ENCODE results near the gene LRRC45. TPM values are rescaled to one million over a fixed set of nuclear protein-coding genes. Genes with fewer than 3 reads are reported as not detected.
A peak's percentile ranks its signal among the peaks of the same experiment; 100 is the strongest.

The LRRC45 gene
- total RNA-seq, 1 donor from 2014 or later: 17.3 TPM

DNA sequence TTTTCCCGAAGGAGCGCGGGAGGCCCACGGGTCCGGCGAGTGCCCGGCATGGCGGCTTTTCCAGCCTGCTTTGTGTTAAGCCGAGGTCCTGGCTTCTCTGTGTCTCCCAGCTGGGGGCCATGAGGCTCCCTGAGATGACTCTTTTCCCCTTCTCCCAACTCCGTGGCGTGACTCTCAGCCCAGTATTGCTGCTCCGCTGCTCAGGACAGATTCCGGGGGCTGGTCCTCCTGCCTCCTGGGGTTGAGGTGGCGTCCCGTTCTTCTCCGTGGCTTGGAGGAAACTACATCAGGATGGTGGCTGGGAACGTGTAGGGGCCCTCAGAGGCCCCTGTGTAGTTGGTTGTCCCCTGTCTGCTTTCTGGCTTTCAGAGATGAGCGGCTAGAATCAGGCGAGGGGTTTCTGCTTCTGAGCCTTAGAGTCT, 29.5 kb downstream of the LRRC45 start:
- TF ChIP-seq, protein P1, sequence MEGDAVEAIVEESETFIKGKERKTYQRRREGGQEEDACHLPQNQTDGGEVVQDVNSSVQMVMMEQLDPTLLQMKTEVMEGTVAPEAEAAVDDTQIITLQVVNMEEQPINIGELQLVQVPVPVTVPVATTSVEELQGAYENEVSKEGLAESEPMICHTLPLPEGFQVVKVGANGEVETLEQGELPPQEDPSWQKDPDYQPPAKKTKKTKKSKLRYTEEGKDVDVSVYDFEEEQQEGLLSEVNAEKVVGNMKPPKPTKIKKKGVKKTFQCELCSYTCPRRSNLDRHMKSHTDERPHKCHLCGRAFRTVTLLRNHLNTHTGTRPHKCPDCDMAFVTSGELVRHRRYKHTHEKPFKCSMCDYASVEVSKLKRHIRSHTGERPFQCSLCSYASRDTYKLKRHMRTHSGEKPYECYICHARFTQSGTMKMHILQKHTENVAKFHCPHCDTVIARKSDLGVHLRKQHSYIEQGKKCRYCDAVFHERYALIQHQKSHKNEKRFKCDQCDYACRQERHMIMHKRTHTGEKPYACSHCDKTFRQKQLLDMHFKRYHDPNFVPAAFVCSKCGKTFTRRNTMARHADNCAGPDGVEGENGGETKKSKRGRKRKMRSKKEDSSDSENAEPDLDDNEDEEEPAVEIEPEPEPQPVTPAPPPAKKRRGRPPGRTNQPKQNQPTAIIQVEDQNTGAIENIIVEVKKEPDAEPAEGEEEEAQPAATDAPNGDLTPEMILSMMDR (IDR thresholded peaks at IDR 0.05): no peak
- DNase-seq (no peak), ATAC-seq (no peak)
- Histone ChIP-seq H3K9me3 (no peaks in the 10 kb centered on the region), H3K36me3 (peaks cover 66% of the 10 kb centered on the region), H3K4me1 (peaks cover 37% of the 10 kb centered on the region), H3K27ac (peak overlapping the region; percentile 74), H3K4me3 (peak overlapping the region; percentile 86), H3K27me3 (ENCODE audit: low read depth) (no peaks in the 10 kb centered on the region)
- intact Hi-C loops (cut with DNase I): no loop called here

DNA sequence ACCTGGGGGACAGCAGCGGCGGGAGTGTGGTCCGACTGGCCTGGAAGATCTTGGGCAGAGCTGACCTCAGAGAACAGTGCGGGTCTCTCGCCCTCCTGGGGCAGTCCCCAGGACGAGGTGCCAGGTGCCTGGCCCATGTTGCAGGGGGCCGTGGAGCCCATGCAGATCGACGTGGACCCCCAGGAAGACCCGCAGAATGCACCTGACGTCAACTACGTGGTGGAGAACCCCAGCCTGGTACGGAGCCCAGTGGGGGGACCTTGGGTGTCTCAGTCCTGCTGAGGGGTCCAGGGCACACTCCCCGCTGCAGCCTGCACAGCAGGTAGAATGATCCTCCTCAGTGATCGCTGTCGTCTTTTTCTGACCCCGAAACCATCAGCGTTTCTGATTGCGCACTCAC, 30.0 kb downstream of the LRRC45 start:
- TF ChIP-seq, protein P1 (IDR thresholded peaks at IDR 0.05): no peak
- DNase-seq (no peak), ATAC-seq (no peak)
- Histone ChIP-seq H3K27ac (no peak overlapping the region), H3K36me3 (peaks cover 67% of the 10 kb centered on the region), H3K4me3 (peak overlapping the region; percentile 86), H3K9me3 (no peaks in the 10 kb centered on the region), H3K4me1 (peaks cover 37% of the 10 kb centered on the region), H3K27me3 (ENCODE audit: low read depth) (no peaks in the 10 kb centered on the region)
- intact Hi-C loops (cut with DNase I): no loop called here

- Histone ChIP-seq H3K4me3 (no peak overlapping the region), H3K27me3 (ENCODE audit: low read depth) (no peaks in the 10 kb centered on the region), H3K4me1 (peaks cover 37% of the 10 kb centered on the region), H3K36me3 (peaks cover 69% of the 10 kb centered on the region), H3K9me3 (no peaks in the 10 kb centered on the region), H3K27ac (no peak overlapping the region)
- TF ChIP-seq, protein P1 (IDR thresholded peaks at IDR 0.05): no peak
- no peak for DNase-seq
- no peak for ATAC-seq
- intact Hi-C loops (cut with DNase I): no loop called here
Measured at GRCh38 chr17:82053556-82054263, 30.6 kb downstream of the LRRC45 start.

DNA sequence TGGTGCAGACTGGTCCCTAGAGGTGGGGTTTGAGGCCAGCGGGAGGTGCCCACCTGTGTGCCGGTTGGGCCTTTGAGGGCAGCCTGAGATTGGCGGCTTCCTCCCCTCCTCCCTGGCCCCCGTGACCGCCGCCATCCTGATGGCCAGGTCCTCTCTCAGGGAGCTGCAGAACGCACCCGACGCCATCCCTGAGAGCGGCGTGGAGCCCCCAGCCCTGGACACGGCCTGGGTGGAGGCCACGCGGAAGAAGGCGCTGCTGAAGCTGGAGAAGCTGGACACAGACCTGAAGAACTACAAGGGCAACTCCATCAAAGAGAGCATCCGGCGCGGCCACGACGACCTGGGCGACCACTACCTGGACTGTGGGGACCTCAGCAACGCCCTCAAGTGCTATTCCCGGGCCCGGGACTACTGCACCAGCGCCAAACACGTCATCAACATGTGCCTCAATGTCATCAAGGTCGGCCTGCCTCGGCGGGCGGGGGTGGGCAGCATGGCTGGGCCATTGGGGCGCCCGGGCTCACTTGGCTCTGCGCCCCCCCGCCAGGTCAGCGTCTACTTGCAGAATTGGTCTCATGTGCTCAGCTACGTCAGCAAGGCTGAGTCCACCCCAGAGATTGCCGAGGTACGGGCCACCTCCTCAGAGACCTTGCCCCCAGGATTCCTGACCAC, 31.4 kb downstream of the LRRC45 start:
- no peaks in the 10 kb centered on the region for H3K9me3 ChIP-seq
- no peak overlapping the region for H3K27ac ChIP-seq
- ATAC-seq (no peak), DNase-seq (no peak)
- intact Hi-C loops (cut with DNase I): no loop called here
- H3K4me3 ChIP-seq: no peak overlapping the region
- H3K36me3 ChIP-seq: peaks cover 69% of the 10 kb centered on the region
- no peaks in the 10 kb centered on the region for H3K27me3 ChIP-seq (ENCODE audit: low read depth)
- TF ChIP-seq, protein P1 (IDR thresholded peaks at IDR 0.05): no peak
- peaks cover 34% of the 10 kb centered on the region for H3K4me1 ChIP-seq

DNA sequence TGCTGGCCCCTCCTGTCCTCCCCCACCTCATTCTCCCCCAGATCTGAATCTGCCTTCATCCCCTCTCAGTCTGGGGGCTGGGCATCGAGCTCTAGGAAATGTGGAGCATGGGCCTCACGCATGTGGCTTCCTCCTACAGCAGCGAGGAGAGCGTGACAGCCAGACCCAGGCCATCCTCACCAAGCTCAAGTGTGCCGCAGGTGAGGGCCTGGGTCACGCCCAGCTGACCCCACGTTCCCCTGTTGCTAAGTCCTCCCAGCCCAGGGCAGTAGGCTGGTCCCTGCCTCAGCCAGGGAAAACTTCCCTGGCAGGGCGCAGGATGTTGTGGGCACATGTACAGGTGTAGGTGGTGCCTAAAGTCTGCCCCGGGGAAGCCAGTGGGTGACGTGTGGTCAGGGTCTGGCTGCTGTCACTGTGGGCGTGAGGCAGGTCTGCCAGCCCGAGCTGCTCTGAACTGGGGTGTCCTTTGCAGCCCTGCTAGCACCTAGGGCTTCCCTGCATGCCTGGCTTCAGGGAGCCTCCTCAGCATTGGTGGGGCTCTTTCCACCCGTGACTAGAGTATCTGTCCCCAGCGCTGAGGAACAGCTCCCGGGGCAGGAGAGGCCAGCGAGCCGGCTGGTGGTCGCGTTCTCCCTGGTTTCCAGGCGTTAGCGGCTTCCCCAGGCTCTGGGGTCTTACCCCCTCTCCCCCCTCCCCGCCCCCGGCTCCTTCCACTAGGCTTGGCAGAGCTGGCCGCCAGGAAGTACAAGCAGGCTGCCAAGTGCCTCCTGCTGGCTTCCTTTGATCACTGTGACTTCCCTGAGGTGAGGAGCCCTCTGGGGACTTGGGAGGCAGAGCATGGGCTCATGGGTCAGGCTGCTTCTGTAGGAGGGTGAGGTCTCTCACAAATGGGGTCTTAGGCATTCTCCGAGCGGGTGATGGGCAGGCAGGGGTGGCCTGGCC, 32.2 kb downstream of the LRRC45 start:
- ATAC-seq (no peak), DNase-seq (no peak)
- Histone ChIP-seq H3K4me1 (peaks cover 26% of the 10 kb centered on the region), H3K27me3 (ENCODE audit: low read depth) (no peaks in the 10 kb centered on the region), H3K36me3 (peaks cover 72% of the 10 kb centered on the region), H3K9me3 (no peaks in the 10 kb centered on the region), H3K27ac (no peak overlapping the region), H3K4me3 (no peak overlapping the region)
- intact Hi-C loops (cut with DNase I): no loop called here
- TF ChIP-seq, protein P1 (IDR thresholded peaks at IDR 0.05): no peak
